A549 treated with DMSO at 1 μM for 4 hours (cell line): ENCODE results near the gene GIPR. TPM values are rescaled to one million over a fixed set of nuclear protein-coding genes. Genes with fewer than 3 reads are reported as not detected.

ENCODE experiments used
- total RNA-seq: library from RNA; stranded (reverse); fragments of 200-300 nt; extraction: Qiagen RNA extraction; gene quantifications from 5 replicates; pipeline ENCODE4 v1.2.3, GENCODE V29; 2022; ENCODE audit warnings: low read depth

Gene GIPR, protein sequence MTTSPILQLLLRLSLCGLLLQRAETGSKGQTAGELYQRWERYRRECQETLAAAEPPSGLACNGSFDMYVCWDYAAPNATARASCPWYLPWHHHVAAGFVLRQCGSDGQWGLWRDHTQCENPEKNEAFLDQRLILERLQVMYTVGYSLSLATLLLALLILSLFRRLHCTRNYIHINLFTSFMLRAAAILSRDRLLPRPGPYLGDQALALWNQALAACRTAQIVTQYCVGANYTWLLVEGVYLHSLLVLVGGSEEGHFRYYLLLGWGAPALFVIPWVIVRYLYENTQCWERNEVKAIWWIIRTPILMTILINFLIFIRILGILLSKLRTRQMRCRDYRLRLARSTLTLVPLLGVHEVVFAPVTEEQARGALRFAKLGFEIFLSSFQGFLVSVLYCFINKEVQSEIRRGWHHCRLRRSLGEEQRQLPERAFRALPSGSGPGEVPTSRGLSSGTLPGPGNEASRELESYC
- total RNA-seq = 2.2 to 3.4 TPM (median 2.9 TPM) in 5 replicates

GRCh38 chr19:45667620-45668341 lies at the start of gene GIPR:
Gene GIPR (plus strand): TSS chr19:45668221. CDS start chr19:45669521, 1,300 bp downstream.

DNA sequence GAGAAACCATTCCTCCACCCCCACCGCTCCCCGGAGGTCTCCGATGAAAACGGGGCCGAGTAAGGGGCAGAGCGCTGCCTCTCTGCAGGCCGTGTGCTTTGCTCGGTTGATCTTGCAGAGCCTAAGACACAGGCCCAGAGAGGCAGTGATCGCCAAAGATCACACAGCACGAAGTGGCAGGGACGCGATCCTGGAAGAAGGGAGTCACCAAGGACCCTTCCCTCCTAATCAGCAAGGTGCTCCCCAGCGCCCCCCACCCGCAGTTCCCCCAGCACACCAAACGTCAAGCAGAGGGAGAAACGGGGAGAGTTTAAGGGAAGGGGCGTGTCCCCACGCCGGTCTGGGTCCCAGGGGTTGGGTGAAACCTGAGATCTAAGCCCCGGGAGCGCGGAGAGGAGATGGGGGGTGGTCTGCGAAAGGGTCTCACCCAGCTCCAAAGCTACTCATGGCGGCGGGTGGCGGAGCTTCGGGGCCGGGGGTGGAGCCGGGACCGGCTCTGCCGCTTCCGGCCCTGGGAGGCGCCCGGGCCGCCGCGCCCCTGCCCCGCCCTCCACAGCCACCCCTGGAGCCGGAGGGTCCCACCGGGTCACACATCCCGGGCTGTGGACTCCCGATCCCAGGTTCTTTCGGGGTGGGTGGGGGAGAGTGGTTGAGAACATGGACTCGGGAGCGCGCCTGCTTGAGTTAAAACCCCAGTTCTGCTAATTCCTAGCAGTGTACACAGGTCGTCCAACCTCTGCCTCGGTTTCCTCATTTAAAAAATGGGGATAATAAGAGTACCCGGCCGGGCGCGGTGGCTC lies 28.9 kb upstream of the GIPR start, which contains the start of gene EML2:
EML2 (minus strand) TSS at position 468 of the 800 bp plus-strand sequence; CDS start at position 447, 21 bp downstream.

DNA sequence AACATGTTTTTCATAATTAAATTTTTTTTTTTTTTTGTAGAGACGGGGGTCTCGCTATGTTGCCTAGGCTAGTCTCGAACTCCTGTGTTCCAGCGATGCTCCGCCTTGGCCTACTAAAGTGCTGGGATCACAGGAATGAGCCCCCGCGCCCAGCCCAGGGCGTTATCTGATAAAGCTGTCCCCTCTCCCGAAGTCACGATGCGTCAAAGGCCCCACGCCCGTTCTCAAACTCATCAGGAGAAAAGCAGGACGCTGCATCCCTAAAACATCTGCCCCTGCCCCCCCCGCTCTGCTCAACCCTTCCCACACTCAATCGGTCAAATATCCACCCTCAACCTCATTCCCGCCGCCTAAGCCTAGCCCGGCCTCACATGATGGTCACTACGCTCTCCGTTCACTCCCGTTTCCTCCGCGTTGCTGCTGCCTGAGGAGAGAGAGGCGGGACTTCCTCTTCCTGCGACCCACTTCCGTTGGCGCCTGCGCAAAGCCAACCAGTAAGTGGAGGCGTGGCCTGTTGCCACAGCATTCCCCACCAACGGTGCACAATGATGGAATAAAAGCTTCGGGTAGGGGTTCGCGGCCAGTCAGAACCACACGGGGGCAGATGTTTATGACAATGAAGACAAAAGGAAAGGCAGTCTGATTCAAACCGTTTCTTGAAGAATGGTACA lies 23.6 kb downstream of the GIPR start, which contains the start of gene SNRPD2:
SNRPD2 (minus strand) TSS at position 438 of the 671 bp plus-strand sequence; CDS start at position 373, 65 bp downstream.

DNA sequence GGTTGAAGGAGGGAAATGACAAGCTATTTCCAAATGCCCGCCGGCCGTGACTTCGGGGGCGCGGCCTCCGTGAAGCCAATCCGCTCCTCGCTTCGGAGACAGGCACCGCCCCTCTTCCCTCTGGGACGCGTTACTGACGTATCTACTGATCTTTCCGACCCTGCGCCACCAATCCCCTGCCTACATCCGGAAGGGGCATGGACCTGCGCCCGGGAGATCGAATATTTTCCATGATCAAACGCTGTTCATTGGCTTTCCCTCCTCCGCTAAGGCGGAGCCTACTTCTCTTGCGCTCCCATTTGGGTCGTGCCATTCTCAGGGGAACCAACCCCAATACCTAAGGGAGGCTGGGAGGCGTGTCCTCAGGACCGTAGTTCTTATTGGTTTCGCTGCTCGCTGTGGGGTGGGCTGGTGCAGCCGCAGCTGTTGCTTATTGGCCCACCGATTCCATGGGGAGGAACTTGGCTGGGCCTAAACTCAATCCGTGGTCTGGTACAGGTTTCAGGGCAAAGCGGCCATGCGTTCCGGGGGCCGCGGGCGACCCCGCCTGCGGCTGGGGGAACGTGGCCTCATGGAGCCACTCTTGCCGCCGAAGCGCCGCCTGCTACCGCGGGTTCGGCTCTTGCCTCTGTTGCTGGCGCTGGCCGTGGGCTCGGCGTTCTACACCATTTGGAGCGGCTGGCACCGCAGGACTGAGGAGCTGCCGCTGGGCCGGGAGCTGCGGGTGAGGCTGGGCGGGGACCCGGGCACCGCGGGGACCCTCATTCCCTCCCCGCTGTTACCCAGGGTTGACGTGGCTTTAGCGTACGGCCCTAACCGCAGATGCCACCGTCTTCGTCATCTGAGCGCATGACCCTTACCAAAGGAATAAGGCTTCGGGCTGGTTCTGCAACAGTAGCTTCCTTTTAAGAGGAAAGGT lies 24.4 kb downstream of the GIPR start, which contains the start of gene QPCTL:
QPCTL (plus strand) TSS at position 480 of the 919 bp plus-strand sequence; CDS start at position 518, 38 bp downstream.

DNA sequence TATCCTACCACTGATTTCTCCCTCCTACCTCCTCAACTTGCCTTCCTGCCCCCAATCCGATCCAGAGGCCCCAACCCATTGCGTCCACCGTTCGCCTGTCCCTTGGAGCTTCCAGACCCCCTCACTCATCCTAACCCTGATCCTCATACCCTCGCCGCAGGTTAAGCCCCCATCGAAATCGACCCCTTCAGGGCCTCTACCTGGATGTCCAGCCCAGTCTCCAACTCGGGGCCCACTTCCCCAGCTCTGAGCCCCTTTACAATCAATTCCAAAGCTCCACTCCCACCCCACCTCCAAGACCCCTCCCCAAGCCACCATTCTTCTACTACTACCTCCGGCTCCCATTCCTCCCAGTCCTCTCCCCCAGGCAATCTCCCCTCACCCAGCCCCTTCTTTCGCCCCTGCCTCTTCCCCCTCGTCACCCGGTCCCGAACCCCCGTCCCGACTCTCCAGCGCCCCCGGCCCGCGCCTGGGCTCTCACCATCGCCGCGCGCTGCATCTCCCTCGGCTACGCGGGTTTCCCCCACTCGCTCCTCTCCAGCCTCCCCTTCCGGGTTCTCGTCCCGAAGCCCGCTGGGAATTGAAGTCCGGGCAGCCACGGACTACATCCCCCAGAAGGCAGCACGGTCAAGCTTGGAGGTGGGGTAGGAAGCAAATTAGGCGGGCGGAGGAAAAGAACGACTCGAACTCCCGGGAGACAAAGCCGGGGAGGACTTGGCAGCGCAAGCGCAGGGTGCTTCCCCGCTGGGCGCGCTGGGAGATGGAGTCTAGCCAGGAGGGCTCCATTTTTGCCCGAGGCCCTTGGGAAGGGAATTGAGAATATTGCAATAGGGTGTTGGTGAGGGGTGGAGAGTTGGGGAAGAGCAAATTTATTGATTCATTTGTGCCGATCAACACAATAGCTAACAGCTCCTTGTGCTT lies 62.6 kb downstream of the GIPR start, which contains the start of gene FBXO46:
FBXO46 (minus strand) TSS at position 529 of the 921 bp plus-strand sequence. CDS start 17,401 bp downstream, outside the sequence.

Other genes with a start within 250 kb of the GIPR start
- 147 to 163 TPM (median 151 TPM) in 5 replicates for gene ERCC1, start 244.3 kb upstream of the GIPR start, total RNA-seq
- gene FOSB, start 200.2 kb upstream of the GIPR start, total RNA-seq = 15.1 to 22.9 TPM (median 18.9 TPM) in 5 replicates
- gene RTN2, start 171.2 kb upstream of the GIPR start, total RNA-seq = 9.4 to 11.8 TPM (median 10.4 TPM) in 5 replicates
- gene PPM1N, start 169.8 kb upstream of the GIPR start, total RNA-seq = 6.3 to 7.3 TPM (median 6.6 TPM) in 5 replicates
- 105 to 127 TPM (median 123 TPM) in 5 replicates for gene VASP, start 160.7 kb upstream of the GIPR start, total RNA-seq
- 12.6 to 17.5 TPM (median 17.0 TPM) in 5 replicates for gene OPA3, start 83.4 kb upstream of the GIPR start, total RNA-seq
- gene GPR4, start 66.0 kb upstream of the GIPR start, total RNA-seq = 0.07 to 0.15 TPM (median 0.09 TPM) in 4 of 5 replicates, not detected in the other
- 20.5 to 26.3 TPM (median 23.3 TPM) in 5 replicates for gene EML2, start 28.8 kb upstream of the GIPR start, total RNA-seq
- 748 to 924 TPM (median 768 TPM) in 5 replicates for gene SNRPD2, start 23.7 kb downstream of the GIPR start, total RNA-seq
- 8.4 to 10.0 TPM (median 9.2 TPM) in 5 replicates for gene QPCTL, start 24.4 kb downstream of the GIPR start, total RNA-seq
- gene FBXO46, start 62.7 kb downstream of the GIPR start, total RNA-seq = 9.4 to 12.7 TPM (median 10.2 TPM) in 5 replicates
- 0.06 to 0.07 TPM (median 0.07 TPM) in 3 of 5 replicates, not detected in the others for gene MEIOSIN, start 65.2 kb downstream of the GIPR start, total RNA-seq
- gene SIX5, start 101.0 kb downstream of the GIPR start, total RNA-seq = 19.5 to 36.3 TPM (median 30.2 TPM) in 5 replicates
- 41.5 to 59.1 TPM (median 51.1 TPM) in 5 replicates for gene DMPK, start 114.3 kb downstream of the GIPR start, total RNA-seq
- 27.0 to 40.1 TPM (median 36.3 TPM) in 5 replicates for gene DMWD, start 124.6 kb downstream of the GIPR start, total RNA-seq
- gene RSPH6A, start 147.1 kb downstream of the GIPR start, total RNA-seq = 0.03 TPM in 1 of 5 replicates, not detected in the others
- gene SYMPK, start 194.9 kb downstream of the GIPR start, total RNA-seq = 58.7 to 84.9 TPM (median 75.0 TPM) in 5 replicates
- gene FOXA3, start 196.1 kb downstream of the GIPR start, total RNA-seq = 0.54 to 1.1 TPM (median 1.0 TPM) in 5 replicates
- gene IRF2BP1, start 217.9 kb downstream of the GIPR start, total RNA-seq = 22.0 to 39.1 TPM (median 34.5 TPM) in 5 replicates
- gene MYPOP, start 234.4 kb downstream of the GIPR start, total RNA-seq = 5.3 to 10.7 TPM (median 9.4 TPM) in 5 replicates
- gene NANOS2, start 246.6 kb downstream of the GIPR start, total RNA-seq = not detected in 5 replicates